Measurements from ENCODE around the gene GPATCH8. TPM values are rescaled to one million over a fixed set of nuclear protein-coding genes. Genes with fewer than 3 reads are reported as not detected.

The GPATCH8 gene
- total and polyA plus RNA-seq, 9 of the 15 experiments (the other 6 are each of a cell fraction or from before 2014, with no cell fraction given), result 10.6 to 29.6 (median 13.2) TPM

- H3K4me2 ChIP-seq (ENCODE audit: insufficient read depth, low read length), result no peak overlapping the region
- peak in 1 of 4 experiments; percentile 31 for DNase-seq (ENCODE audit: extremely low read depth in 1 of 4, low spot score in 3 of 4)
- TF ChIP-seq ZBTB1 (CRISPR knock-in tag; IDR thresholded peaks at IDR 0.05; ENCODE audit: borderline replicate concordance, low read depth), result no peak
- no peak for TF ChIP-seq KAT7 (CRISPR knock-in tag; IDR thresholded peaks at IDR 0.05; ENCODE audit: borderline replicate concordance)
- TF ChIP-seq ZNF232 (CRISPR knock-in tag; IDR thresholded peaks at IDR 0.05), result no peak
- no peak for TF ChIP-seq CAMTA2 (CRISPR knock-in tag; conservative IDR thresholded peaks at IDR 0.05)
- no peak for TF ChIP-seq AFF4 (CRISPR knock-in tag; IDR thresholded peaks at IDR 0.05)
- TF ChIP-seq, protein P1, sequence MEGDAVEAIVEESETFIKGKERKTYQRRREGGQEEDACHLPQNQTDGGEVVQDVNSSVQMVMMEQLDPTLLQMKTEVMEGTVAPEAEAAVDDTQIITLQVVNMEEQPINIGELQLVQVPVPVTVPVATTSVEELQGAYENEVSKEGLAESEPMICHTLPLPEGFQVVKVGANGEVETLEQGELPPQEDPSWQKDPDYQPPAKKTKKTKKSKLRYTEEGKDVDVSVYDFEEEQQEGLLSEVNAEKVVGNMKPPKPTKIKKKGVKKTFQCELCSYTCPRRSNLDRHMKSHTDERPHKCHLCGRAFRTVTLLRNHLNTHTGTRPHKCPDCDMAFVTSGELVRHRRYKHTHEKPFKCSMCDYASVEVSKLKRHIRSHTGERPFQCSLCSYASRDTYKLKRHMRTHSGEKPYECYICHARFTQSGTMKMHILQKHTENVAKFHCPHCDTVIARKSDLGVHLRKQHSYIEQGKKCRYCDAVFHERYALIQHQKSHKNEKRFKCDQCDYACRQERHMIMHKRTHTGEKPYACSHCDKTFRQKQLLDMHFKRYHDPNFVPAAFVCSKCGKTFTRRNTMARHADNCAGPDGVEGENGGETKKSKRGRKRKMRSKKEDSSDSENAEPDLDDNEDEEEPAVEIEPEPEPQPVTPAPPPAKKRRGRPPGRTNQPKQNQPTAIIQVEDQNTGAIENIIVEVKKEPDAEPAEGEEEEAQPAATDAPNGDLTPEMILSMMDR (IDR thresholded peaks at IDR 0.05 in 2 of 3, conservative IDR thresholded peaks at IDR 0.05 in 1 of 3; ENCODE audit: insufficient read depth in 2 of 3, low read depth in 1 of 3, low read length in 3 of 3), result peak in 2 of 3 experiments; percentile 17 to 20; a peak in 1 of 6 replicates
- no peak for TF ChIP-seq HLTF (IDR thresholded peaks at IDR 0.05)
- no peak for TF ChIP-seq SMAD4 (CRISPR knock-in tag; conservative IDR thresholded peaks at IDR 0.05)
- H3K27me3 ChIP-seq (ENCODE audit: control insufficient read depth in 2 of 2, insufficient read depth in 2 of 2, low read length in 2 of 2), result no peaks in the 10 kb centered on the region
- peak; percentile 54 for FAIRE-seq
- no peak overlapping the region for H2AFZ ChIP-seq (ENCODE audit: low read depth, low read length)
- H3K4me3 ChIP-seq, result no peak overlapping the region
- H3K9ac ChIP-seq (ENCODE audit: insufficient read depth in 1 of 2, low read depth in 2 of 2, low read length in 2 of 2), result no peak overlapping the region
- ChIA-PET CTCF (ENCODE audit: low intra/inter-chr PET ratio) (interaction anchor here (0.6 kb wide), 1 partner anchor 33 kb away, joined by 3 read pairs; no protein-coding TSS in a partner anchor), POLR2A (interaction anchor here (0.5 to 1.3 kb wide), 2 partner anchors 9 to 17 kb away, joined by 3 read pairs; no protein-coding TSS in a partner anchor)
- no peaks in the 10 kb centered on the region for H3K4me1 ChIP-seq (replicated peaks in 1 of 2; ENCODE audit: control insufficient read depth in 2 of 2, insufficient read depth in 2 of 2, low read length in 2 of 2)
- intact Hi-C loops (cut with micrococcal nuclease) (no loop called here), in situ Hi-C loops (cut with MboI) (no loop called here)
- no peaks in the 10 kb centered on the region for H3K79me2 ChIP-seq (ENCODE audit: control insufficient read depth, insufficient read depth, low read length)
- H3K27ac ChIP-seq (ENCODE audit: extremely low read depth, low read depth, low read length), result no peak overlapping the region
- H3K9me3 ChIP-seq (replicated peaks; ENCODE audit: control insufficient read depth, insufficient read depth, low read depth, low read length), result no peaks in the 10 kb centered on the region
- H3K36me3 ChIP-seq (ENCODE audit: control insufficient read depth, insufficient read depth, low read length), result peaks cover 14% of the 10 kb centered on the region; the same call in 2 of the 3 replicates
- 61% methylated on average over 7 of the region's 7 CpGs for WGBS (ENCODE audit: insufficient coverage, low coverage, missing lambda C conversion rate)
- peak; percentile 77 for ATAC-seq
- no peaks in the 10 kb centered on the region for H4K20me1 ChIP-seq (replicated peaks; ENCODE audit: control insufficient read depth, insufficient read depth, low read length)
- no TSS peak for BruUV-seq (replicated peaks)
- no peaks in the 10 kb centered on the region for H3K9me1 ChIP-seq (ENCODE audit: control insufficient read depth, insufficient read depth, low read length)
Measured at GRCh38 chr17:44409309-44410028, 93.7 kb downstream of the GPATCH8 start.

Measured in K562 (cell line).